Measurements from ENCODE around the gene RGS7BP. TPM values are rescaled to one million over a fixed set of nuclear protein-coding genes. Genes with fewer than 3 reads are reported as not detected.

Gene RGS7BP
- total RNA-seq, 1 donor from 2014 or later, result 1.0 TPM

- H3K4me3 Mint-ChIP-seq, result no peak overlapping the region
- H3K36me3 Mint-ChIP-seq, result no peaks in the 10 kb centered on the region
- H3K9me3 Mint-ChIP-seq, result no peaks in the 10 kb centered on the region
- TF ChIP-seq, protein P1, sequence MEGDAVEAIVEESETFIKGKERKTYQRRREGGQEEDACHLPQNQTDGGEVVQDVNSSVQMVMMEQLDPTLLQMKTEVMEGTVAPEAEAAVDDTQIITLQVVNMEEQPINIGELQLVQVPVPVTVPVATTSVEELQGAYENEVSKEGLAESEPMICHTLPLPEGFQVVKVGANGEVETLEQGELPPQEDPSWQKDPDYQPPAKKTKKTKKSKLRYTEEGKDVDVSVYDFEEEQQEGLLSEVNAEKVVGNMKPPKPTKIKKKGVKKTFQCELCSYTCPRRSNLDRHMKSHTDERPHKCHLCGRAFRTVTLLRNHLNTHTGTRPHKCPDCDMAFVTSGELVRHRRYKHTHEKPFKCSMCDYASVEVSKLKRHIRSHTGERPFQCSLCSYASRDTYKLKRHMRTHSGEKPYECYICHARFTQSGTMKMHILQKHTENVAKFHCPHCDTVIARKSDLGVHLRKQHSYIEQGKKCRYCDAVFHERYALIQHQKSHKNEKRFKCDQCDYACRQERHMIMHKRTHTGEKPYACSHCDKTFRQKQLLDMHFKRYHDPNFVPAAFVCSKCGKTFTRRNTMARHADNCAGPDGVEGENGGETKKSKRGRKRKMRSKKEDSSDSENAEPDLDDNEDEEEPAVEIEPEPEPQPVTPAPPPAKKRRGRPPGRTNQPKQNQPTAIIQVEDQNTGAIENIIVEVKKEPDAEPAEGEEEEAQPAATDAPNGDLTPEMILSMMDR (IDR thresholded peaks at IDR 0.05; ENCODE audit: unreplicated experiment), result no peak
- DNase-seq (ENCODE audit: low spot score in 2 of 2, unreplicated experiment in 2 of 2), result no peak
- no peaks in the 10 kb centered on the region for H3K4me1 Mint-ChIP-seq
- no peaks in the 10 kb centered on the region for H3K27me3 Mint-ChIP-seq (ENCODE audit: low read depth)
- no peak overlapping the region for H3K27ac Mint-ChIP-seq
These were observed 124.0 kb downstream of the RGS7BP start for GRCh38 chr5:64629841-64630240.

- Mint-ChIP-seq H3K9me3 (no peaks in the 10 kb centered on the region), H3K27me3 (ENCODE audit: low read depth) (no peaks in the 10 kb centered on the region), H3K36me3 (no peaks in the 10 kb centered on the region), H3K4me3 (no peak overlapping the region), H3K4me1 (no peaks in the 10 kb centered on the region), H3K27ac (no peak overlapping the region)
- TF ChIP-seq, protein P1 (IDR thresholded peaks at IDR 0.05; ENCODE audit: unreplicated experiment), result no peak
- no peak for DNase-seq (ENCODE audit: low spot score in 2 of 2, unreplicated experiment in 2 of 2)
These were observed 126.4 kb downstream of the RGS7BP start for GRCh38 chr5:64632251-64632650.

- no peak for DNase-seq (ENCODE audit: low spot score in 2 of 2, unreplicated experiment in 2 of 2)
- Mint-ChIP-seq H3K4me3 (no peak overlapping the region), H3K27ac (no peak overlapping the region), H3K4me1 (no peaks in the 10 kb centered on the region), H3K36me3 (no peaks in the 10 kb centered on the region), H3K27me3 (ENCODE audit: low read depth) (peaks cover 4% of the 10 kb centered on the region), H3K9me3 (no peaks in the 10 kb centered on the region)
- TF ChIP-seq, protein P1 (IDR thresholded peaks at IDR 0.05; ENCODE audit: unreplicated experiment), result peak; percentile 94
These were observed 129.3 kb downstream of the RGS7BP start for GRCh38 chr5:64634997-64635686.

DNA sequence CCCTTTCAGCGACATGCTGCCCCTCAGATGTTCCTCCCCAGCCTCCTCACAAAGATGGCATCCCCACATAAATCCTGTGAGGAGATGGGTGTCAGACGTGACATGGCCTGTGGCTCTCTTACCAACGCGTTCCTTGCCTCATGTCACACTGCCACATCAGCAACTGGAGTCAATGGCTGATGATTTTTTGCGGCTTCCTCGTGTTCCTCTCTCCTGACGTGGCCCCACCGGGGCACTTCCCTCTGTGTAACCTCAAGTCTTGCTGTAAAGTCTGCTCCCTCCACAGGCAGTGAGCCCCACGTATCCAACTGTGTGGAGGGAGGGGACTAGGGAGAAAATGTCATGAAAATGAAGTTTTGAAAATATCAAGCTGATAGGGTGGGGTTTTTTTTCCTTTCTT lies 131.3 kb downstream of the RGS7BP start:
- TF ChIP-seq, protein P1 (IDR thresholded peaks at IDR 0.05; ENCODE audit: unreplicated experiment), result no peak
- no peak for DNase-seq (ENCODE audit: low spot score in 2 of 2, unreplicated experiment in 2 of 2)
- Mint-ChIP-seq H3K27me3 (ENCODE audit: low read depth) (peaks cover 4% of the 10 kb centered on the region), H3K4me3 (no peak overlapping the region), H3K9me3 (no peaks in the 10 kb centered on the region), H3K4me1 (no peaks in the 10 kb centered on the region), H3K27ac (no peak overlapping the region), H3K36me3 (no peaks in the 10 kb centered on the region)

DNA sequence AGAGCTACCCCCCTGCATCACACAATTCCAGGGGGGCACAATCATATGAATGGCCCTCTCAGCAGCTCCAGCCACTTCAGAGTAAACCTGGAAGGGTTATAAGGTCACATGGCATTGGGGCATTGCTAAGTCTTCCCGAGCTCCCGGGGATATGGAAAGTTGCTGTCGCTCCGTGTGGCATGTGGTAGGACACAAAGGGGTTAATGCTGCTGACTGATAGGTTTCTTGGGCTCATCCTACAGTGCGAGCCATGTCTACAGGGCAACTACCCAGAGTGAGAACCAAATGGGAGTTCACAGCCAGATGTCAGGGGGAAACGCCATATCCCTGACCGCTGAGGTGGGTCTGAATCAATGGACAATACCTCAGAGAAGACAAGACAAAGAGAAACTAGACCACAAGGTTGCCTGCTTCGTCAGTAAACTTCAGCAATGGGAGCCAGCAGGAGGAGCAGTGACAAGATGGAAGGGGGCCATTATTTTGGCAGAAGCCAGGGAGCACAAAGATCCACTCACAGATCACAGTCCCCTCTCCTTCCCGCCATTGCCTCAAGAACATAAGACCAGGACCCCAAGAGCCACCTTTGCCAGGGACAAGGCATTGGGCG lies 132.1 kb downstream of the RGS7BP start:
- TF ChIP-seq, protein P1 (IDR thresholded peaks at IDR 0.05; ENCODE audit: unreplicated experiment), result no peak
- Mint-ChIP-seq H3K4me3 (no peak overlapping the region), H3K9me3 (no peaks in the 10 kb centered on the region), H3K4me1 (no peaks in the 10 kb centered on the region), H3K27me3 (ENCODE audit: low read depth) (peaks cover 4% of the 10 kb centered on the region), H3K27ac (no peak overlapping the region), H3K36me3 (no peaks in the 10 kb centered on the region)
- DNase-seq (ENCODE audit: low spot score in 2 of 2, unreplicated experiment in 2 of 2), result no peak

Data from mesothelial cell of epicardium (in vitro differentiated cells).